Measurements from ENCODE around the gene ASTN1.

ASTN1 gene

GRCh38 chr1:177162243-177162642 is 2.3 kb downstream of the ASTN1 start:
- DNase-seq = no peak

DNA sequence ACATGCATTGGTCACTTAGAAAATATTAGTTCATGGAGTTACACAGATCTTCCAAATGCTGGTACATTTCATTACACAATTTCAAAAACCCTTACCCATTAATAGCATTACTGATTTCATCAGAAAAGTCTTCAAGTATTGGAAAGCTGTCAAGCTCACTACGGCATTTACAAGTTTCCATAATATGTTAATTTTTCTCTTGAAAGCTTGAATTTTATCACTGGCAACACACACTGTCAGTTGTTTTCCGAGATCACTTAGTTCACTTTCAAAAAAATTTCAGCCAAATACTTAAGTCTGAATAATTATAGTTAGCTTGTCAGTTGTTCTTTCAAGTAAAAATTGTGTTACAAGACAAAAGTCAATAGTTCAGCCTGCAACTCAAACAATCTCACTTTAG is 18.0 kb downstream of the ASTN1 start:
- DNase-seq = no peak

DNA sequence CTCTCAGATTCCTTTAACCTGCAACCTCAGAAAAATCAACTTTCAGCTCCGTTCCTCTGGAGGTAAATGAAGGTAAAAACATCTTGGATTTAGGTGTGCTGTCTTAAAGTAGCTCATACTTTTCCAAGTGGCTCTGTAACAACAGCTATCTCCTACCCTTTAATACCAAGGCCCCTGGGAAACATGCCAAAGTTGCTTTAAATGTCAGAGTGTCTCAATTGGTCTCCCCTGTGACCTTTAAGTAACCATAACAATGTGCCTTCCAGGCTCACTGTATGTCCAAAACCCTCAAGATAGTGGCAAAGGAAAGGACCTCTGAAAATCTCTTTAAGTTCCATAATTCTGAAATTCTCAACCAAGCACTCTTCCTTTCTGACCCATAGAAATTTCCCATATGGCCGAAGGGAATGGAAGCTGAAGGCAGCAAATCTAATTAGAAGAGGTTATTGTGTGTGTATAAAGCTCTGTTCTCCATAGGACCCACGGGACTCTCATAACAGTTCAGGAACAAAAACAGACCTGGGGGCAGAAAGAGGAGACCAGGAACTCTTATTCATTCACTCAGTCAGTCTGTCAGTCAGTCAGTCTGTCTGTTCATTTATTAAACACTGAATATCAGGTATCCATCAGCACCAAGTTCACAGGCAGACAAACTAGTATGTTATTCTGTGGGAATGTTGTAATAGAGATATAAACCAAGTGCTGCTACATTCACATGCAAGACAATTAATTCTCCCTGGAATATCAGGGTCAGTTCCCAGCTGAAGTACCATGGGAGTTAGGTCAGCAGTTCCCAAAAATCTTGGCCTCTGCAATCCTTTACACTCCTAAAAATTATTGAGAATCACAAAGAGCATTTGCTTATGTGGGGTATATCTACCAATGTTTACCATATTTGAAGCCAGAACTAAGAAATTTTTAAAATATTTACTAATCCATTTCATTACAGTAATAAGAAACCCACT is 19.1 kb downstream of the ASTN1 start:
- DNase-seq = no peak

- DNase-seq = no peak
Measured at GRCh38 chr1:177142791-177143271, 21.7 kb downstream of the ASTN1 start.

DNA sequence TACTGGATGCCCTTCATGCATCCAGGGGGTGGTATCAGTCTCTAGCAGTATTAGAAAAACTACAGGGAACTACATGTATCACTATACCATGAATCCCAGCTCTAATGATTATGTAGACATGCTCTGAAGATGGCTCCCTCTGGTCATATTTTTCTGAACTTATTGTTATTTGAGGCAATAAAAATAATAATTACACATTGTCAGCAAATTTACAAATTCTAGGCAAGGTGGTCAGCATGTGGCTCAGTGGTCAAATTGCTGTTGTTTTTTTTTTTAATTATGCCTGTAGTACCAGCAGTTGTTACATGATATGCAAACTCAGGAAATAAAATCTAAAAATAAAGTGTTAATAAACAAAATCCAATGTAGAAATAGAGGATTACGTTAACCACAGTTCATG is 22.5 kb downstream of the ASTN1 start:
- no peak for DNase-seq

GRCh38 chr1:177138347-177138746 is 26.2 kb downstream of the ASTN1 start:
- DNase-seq = no peak

GRCh38 chr1:177137814-177138213 is 26.7 kb downstream of the ASTN1 start:
- DNase-seq = no peak

DNA sequence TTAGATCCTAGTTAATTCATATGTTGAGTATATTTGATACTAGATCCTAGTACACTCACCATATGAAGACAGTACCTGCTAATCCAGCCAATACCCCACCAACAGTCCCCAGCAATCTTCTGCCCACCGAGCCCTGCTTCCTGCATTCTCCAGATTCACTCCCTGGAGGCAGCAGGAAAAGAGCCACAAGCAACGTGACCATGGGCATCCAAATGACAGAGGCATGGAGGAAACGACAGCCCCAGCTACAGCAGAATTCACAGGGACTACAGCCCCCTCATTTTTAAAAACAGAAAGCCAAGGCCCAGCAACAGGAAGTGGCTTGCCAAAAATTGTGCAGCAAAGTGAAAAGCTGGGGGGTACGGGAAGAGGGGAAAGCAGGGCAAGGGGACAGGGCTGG is 29.3 kb downstream of the ASTN1 start:
- no peak for DNase-seq

GRCh38 chr1:177133977-177134538 is 30.5 kb downstream of the ASTN1 start:
- no peak for DNase-seq

DNA sequence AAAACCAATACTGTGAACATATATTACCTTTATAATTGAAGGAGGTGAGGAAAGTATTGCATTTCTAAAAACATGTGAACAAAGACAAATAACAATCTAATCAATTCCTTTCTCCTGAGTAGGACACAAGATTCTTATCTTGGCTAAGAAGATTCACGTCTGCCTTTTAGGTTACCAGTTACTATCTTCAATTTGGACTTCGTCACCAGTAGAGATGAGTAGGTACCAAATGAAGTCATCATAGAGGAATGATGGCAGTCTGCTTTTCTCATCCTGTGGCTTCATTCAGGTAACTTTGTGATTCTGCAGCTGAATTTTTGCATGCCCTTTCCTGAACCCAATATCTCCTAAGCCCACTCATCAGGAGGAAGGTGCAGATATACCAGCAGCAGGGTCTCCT is 32.4 kb downstream of the ASTN1 start:
- no peak for DNase-seq

GRCh38 chr1:177131723-177132122 is 32.8 kb downstream of the ASTN1 start:
- DNase-seq = no peak

- no peak for DNase-seq
Measured at GRCh38 chr1:177130451-177130945, 34.0 kb downstream of the ASTN1 start.

GRCh38 chr1:177128665-177129281 is 35.7 kb downstream of the ASTN1 start:
- no peak for DNase-seq

DNA sequence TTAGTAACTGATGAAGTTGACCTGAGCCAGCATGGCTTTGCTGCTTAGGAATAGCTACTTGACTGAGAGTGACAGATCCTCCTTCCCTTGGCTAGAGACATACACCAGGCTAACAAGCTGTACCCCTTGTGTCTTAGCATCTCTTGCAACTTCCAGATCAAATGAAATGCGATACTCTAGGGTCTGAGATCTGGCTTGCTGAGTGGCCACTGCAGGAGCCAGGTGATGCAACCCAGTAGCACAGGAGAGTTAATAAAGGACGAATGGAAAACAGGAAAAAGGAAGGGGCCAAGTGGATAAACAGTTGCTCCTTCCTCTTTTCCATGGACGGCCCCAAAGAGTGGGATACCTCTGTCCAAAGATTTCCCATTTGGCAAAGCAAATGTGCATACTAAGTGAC is 38.2 kb downstream of the ASTN1 start:
- no peak for DNase-seq

- no peak for DNase-seq
Measured at GRCh38 chr1:177124577-177125278, 39.8 kb downstream of the ASTN1 start.

- DNase-seq = no peak
Measured at GRCh38 chr1:177122461-177123251, 41.9 kb downstream of the ASTN1 start.

DNA sequence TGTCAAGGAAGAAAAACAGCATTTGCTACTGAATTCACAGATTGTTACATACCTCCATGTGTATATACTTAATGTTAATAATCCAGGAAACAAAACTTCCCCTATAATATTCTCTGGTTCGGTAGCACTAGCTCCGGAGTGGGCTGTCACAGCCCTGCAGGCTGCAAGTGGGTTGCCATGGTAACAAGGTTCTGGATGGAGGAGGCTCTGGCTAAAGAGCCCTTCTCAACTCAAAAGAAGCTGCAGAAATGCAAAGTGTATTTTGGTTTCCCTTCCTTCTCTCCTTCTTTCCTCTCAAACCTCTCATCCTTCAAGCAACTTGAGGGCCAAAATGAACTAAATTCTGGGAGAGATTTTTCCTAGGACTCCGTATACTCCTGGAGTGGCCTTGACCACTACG is 45.2 kb downstream of the ASTN1 start:
- DNase-seq = no peak

GRCh38 chr1:177118901-177119300 is 45.6 kb downstream of the ASTN1 start:
- no peak for DNase-seq

DNA sequence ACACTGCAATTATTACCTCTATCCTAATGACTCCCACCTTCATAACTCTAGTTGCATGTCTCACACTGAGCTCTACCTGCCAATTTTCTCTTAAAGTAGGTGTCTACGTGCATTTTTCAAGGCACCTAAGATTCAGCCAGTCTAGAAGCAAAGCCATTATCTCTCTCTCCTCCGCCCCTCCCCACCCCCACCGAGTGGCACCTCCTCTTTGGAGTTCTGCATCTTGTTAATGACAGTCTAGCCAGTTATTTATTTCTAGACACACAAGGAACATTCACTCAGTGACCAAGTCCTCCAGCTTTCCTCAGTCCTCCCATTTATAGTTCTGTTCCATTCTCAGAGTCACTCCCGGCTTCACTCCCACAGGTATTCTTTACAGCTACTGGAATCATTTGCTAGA is 47.6 kb downstream of the ASTN1 start:
- no peak for DNase-seq

- DNase-seq = no peak
Measured at GRCh38 chr1:177106614-177107365, 57.7 kb downstream of the ASTN1 start.

DNA sequence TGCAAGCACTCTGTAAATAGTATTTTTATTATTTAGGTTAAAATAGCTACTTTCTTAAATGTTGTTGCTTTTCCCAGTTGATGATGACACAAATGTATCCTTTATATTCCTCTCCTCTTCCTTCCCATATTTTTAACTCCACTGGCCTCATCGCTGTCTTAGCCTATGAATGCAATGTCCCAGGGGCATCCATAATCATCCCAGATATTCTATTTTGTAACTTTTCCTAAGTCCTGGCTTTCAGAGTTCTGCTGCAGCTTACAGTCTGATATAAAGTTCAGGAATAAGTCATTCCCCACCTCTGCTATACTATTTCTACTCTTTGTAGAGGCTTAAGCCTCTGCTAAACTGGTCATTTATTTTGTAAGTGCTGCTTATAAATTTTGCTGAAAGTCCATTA is 58.3 kb downstream of the ASTN1 start:
- no peak for DNase-seq
